GM19468 (cell line): Measurements from ENCODE around the gene ZDHHC13.

Experiments
- ATAC-seq: cut with Tn5 transposase; IDR thresholded peaks from one replicate; pipeline ENCODE4 v1.9.1; 2021; ENCODE audit warnings: mild to moderate bottlenecking, moderate library complexity, moderate number of reproducible peaks; ENCODE audit not compliant: unreplicated experiment; ENCODE audit errors: extremely low read depth

Gene ZDHHC13

GRCh38 chr11:19164230-19164855 is 47.4 kb downstream of the ZDHHC13 start:
- ATAC-seq = no peak

GRCh38 chr11:19164881-19165280 is 47.9 kb downstream of the ZDHHC13 start:
- no peak for ATAC-seq

GRCh38 chr11:19168090-19168489 is 51.1 kb downstream of the ZDHHC13 start:
- ATAC-seq = no peak

GRCh38 chr11:19173004-19173689 is 56.2 kb downstream of the ZDHHC13 start:
- no peak for ATAC-seq

- no peak for ATAC-seq
Measured at GRCh38 chr11:19173964-19174638, 57.1 kb downstream of the ZDHHC13 start.

GRCh38 chr11:19176629-19177186 is 59.7 kb downstream of the ZDHHC13 start:
- ATAC-seq = no peak

GRCh38 chr11:19181531-19182261 is 64.7 kb downstream of the ZDHHC13 start:
- no peak for ATAC-seq

- ATAC-seq = no peak
Measured at GRCh38 chr11:19183646-19184045, 66.7 kb downstream of the ZDHHC13 start.

GRCh38 chr11:19185036-19185435 is 68.1 kb downstream of the ZDHHC13 start:
- ATAC-seq = no peak

GRCh38 chr11:19185516-19186052 is 68.6 kb downstream of the ZDHHC13 start:
- ATAC-seq = no peak

GRCh38 chr11:19187114-19187832 is 70.3 kb downstream of the ZDHHC13 start:
- ATAC-seq = no peak

- no peak for ATAC-seq
Measured at GRCh38 chr11:19187833-19188258, 70.9 kb downstream of the ZDHHC13 start.

GRCh38 chr11:19191530-19192169 is 74.7 kb downstream of the ZDHHC13 start:
- ATAC-seq = no peak

GRCh38 chr11:19193916-19194315 is 76.9 kb downstream of the ZDHHC13 start:
- no peak for ATAC-seq

- ATAC-seq = no peak
Measured at GRCh38 chr11:19194620-19195308, 77.8 kb downstream of the ZDHHC13 start.

- no peak for ATAC-seq
Measured at GRCh38 chr11:19196432-19196831, 79.5 kb downstream of the ZDHHC13 start.

- ATAC-seq = no peak
Measured at GRCh38 chr11:19199048-19199447, 82.1 kb downstream of the ZDHHC13 start.

GRCh38 chr11:19199771-19200170 is 82.8 kb downstream of the ZDHHC13 start:
- ATAC-seq = no peak
